Keratinocyte (primary cell): ENCODE results near the gene SLC12A5. TPM values are rescaled to one million over a fixed set of nuclear protein-coding genes. Genes with fewer than 3 reads are reported as not detected.

Experiments
- DNase-seq: peaks from one replicate; pipeline ENCODE4 v3.0.0-alpha.2; 2011; ENCODE audit warnings: low read depth, missing footprints, low spot score
- FAIRE-seq: peaks from 2 replicates; lab custom pipeline; 2011; peaks lifted over from hg19 to GRCh38; lab: Jason Lieb, UNC
- H2AFZ ChIP-seq: 2 replicates; pipeline ENCODE4 v1.6.0; 2012; ENCODE audit warnings: low read length, control low read depth, inconsistent platforms; ENCODE audit not compliant: control insufficient read depth
- H3K27ac ChIP-seq: 2 replicates; pipeline ENCODE4 v1.5.1; 2011; ENCODE audit warnings: low read length; ENCODE audit not compliant: control insufficient read depth, insufficient read depth
- H3K27me3 ChIP-seq: 3 replicates; pipeline ENCODE4 v1.6.0; 2011; ENCODE audit warnings: low read length; ENCODE audit not compliant: control insufficient read depth, insufficient read depth; ENCODE audit errors: extremely low read depth
- H3K36me3 ChIP-seq, 2 experiments: 2 replicates in 1 of 2; 3 replicates in 1 of 2; pipeline ENCODE4 v1.5.1; 2011; ENCODE audit warnings: low read length in 2 of 2, mild to moderate bottlenecking in 1 of 2; ENCODE audit not compliant: control insufficient read depth in 2 of 2, insufficient read depth in 2 of 2; ENCODE audit errors: extremely low read depth in 1 of 2
- H3K4me1 ChIP-seq: 3 replicates; pipeline ENCODE4 v1.5.1; 2011; ENCODE audit warnings: low read length; ENCODE audit not compliant: control insufficient read depth, insufficient read depth; ENCODE audit errors: extremely low read depth
- H3K4me2 ChIP-seq: 3 replicates; pipeline ENCODE4 v1.6.0; 2011; ENCODE audit warnings: low read depth, low read length; ENCODE audit not compliant: control insufficient read depth, insufficient read depth; ENCODE audit errors: extremely low read depth
- H3K4me3 ChIP-seq, 3 experiments: fragments of 200-600 bp in 1 of 3; sonication (generic) in 1 of 3; 2 replicates in 2 of 3; 3 replicates in 1 of 3; pipeline ENCODE4 v1.5.1; 2011 to 2016; ENCODE audit warnings: low read length in 3 of 3, mild to moderate bottlenecking in 3 of 3, control low read depth in 2 of 3, inconsistent platforms in 1 of 3, low read depth in 1 of 3, mixed read lengths in 1 of 3, mixed run types in 1 of 3, moderate library complexity in 1 of 3; ENCODE audit not compliant: control insufficient read depth in 2 of 3, insufficient read depth in 2 of 3; ENCODE audit errors: extremely low read depth in 1 of 3
- H3K79me2 ChIP-seq: 2 replicates; pipeline ENCODE4 v1.6.0; 2012; ENCODE audit warnings: low read length; ENCODE audit not compliant: control insufficient read depth, insufficient read depth
- H3K9ac ChIP-seq: 3 replicates; pipeline ENCODE4 v1.6.0; 2011; ENCODE audit warnings: low read length; ENCODE audit not compliant: control insufficient read depth, insufficient read depth; ENCODE audit errors: extremely low read depth
- H3K9me1 ChIP-seq: 3 replicates; pipeline ENCODE4 v1.6.0; 2011; ENCODE audit warnings: low read length; ENCODE audit not compliant: control insufficient read depth, insufficient read depth; ENCODE audit errors: extremely low read depth
- H3K9me3 ChIP-seq: 2 replicates; pipeline ENCODE4 v1.5.1; 2012; ENCODE audit warnings: low read depth, low read length; ENCODE audit not compliant: control insufficient read depth
- H4K20me1 ChIP-seq: 3 replicates; pipeline ENCODE4 v1.6.0; 2011; ENCODE audit warnings: low read length; ENCODE audit not compliant: control insufficient read depth, insufficient read depth; ENCODE audit errors: extremely low read depth
- EZH2 ChIP-seq: IDR thresholded peaks from one replicate; pipeline ENCODE4 v1.6.1; 2012; ENCODE audit warnings: inconsistent platforms, mild to moderate bottlenecking, low read length, moderate library complexity
- dilution Hi-C: fragments of 300-500 bp; cut with MboI; formaldehyde crosslinking; loops from one replicate; pipeline ENCODE4 v1.7.0; 2020; ENCODE audit warnings: low sequenced_read_pairs; ENCODE audit not compliant: extremely low pct_ligation_motif_present
- polyA plus RNA-seq, 5 experiments: library from polyadenylated mRNA; depleted of rRNA in 3 of 5; stranded (reverse) in 3 of 5; stranded (forward) in 1 of 5; unstranded in 1 of 5; fragments of >200 nt; gene quantifications; 1 replicate in 1 of 5; 2 replicates in 3 of 5; 3 replicates in 1 of 5; pipeline versions ENCODE4 v1.2.1 to v1.2.3, GENCODE V29; 2011 to 2012; ENCODE audit warnings: missing spikeins in 2 of 5, low read depth in 1 of 5, low replicate concordance in 1 of 5
- TF ChIP-seq, protein P1 (sequence below), 3 experiments: IDR thresholded peaks in 1 of 3; conservative IDR thresholded peaks in 1 of 3; optimal IDR thresholded peaks in 1 of 3; 2 replicates in 2 of 3; 3 replicates in 1 of 3; pipeline versions ENCODE3 to v1.5.1; 2011; ENCODE audit warnings: low read length in 3 of 3, mild to moderate bottlenecking in 3 of 3, moderate library complexity in 2 of 3, control low read depth in 1 of 3, inconsistent platforms in 1 of 3; ENCODE audit not compliant: insufficient read depth in 2 of 3; ENCODE audit errors: extremely low read depth in 1 of 3

The SLC12A5 gene
- polyA plus RNA-seq, 1 donor (not counting 4 experiments of a cell fraction or from before 2014, with no cell fraction given): not detected

DNA sequence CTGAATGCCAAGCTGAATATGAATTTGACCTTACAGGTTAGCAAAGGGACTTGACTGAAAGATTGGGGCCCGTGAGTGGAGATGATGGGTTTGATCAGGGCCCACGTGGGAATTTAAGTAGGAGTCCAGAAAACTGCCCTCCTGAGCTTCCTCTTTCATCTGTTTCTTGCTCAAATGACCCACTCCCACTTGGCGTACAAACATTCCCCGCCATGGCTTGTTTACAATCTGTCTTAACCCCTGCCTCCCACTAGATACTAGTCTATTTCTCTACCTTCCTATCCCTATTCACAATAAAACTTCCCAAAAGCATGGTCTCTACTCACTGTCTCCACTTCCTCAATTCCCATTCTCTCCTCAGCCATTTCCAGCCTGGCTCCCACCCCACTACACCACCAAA, 10.9 kb upstream of the SLC12A5 start:
- no peak for DNase-seq
- TF ChIP-seq, protein P1, sequence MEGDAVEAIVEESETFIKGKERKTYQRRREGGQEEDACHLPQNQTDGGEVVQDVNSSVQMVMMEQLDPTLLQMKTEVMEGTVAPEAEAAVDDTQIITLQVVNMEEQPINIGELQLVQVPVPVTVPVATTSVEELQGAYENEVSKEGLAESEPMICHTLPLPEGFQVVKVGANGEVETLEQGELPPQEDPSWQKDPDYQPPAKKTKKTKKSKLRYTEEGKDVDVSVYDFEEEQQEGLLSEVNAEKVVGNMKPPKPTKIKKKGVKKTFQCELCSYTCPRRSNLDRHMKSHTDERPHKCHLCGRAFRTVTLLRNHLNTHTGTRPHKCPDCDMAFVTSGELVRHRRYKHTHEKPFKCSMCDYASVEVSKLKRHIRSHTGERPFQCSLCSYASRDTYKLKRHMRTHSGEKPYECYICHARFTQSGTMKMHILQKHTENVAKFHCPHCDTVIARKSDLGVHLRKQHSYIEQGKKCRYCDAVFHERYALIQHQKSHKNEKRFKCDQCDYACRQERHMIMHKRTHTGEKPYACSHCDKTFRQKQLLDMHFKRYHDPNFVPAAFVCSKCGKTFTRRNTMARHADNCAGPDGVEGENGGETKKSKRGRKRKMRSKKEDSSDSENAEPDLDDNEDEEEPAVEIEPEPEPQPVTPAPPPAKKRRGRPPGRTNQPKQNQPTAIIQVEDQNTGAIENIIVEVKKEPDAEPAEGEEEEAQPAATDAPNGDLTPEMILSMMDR (optimal IDR thresholded peaks at IDR 0.05 in 1 of 3, IDR thresholded peaks at IDR 0.05 in 1 of 3, conservative IDR thresholded peaks at IDR 0.05 in 1 of 3; ENCODE audit: extremely low read depth in 1 of 3, insufficient read depth in 2 of 3, low read length in 3 of 3): no peak
- TF ChIP-seq EZH2: no peak
- H3K79me2 ChIP-seq: no peaks in the 10 kb centered on the region
- no peak for FAIRE-seq
- peaks cover 3% of the 10 kb centered on the region for H3K27me3 ChIP-seq
- peaks cover 5% of the 10 kb centered on the region for H3K4me1 ChIP-seq
- H3K27ac ChIP-seq: no peak overlapping the region
- no peak overlapping the region for H3K4me2 ChIP-seq
- H4K20me1 ChIP-seq: no peaks in the 10 kb centered on the region
- H3K9me1 ChIP-seq: no peaks in the 10 kb centered on the region
- dilution Hi-C loops: no loop called here
- H3K4me3 ChIP-seq: no peak overlapping the region
- no peak overlapping the region for H3K9ac ChIP-seq
- no peak overlapping the region for H2AFZ ChIP-seq
- no peaks in the 10 kb centered on the region for H3K9me3 ChIP-seq
- no peaks in the 10 kb centered on the region for H3K36me3 ChIP-seq

DNA sequence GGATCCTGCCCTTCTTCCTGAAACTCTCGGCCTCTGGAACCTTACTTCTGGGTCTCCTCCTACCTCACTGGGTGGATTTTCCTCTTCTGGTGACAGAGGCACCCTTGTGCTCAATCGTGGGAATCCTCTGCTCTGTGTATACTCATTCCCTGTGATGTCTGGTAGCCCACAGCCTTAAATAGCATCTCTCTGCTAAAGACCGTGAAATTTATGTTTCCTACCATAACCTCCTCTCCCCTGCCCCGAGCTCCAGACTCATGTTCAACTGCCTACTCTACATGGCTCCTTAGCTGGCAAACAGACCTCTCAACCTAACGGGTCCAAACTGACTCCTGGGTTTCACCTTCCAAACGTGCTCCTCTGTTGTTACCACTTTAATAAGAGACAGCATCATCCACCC, 10.4 kb upstream of the SLC12A5 start:
- Histone ChIP-seq H3K79me2 (no peaks in the 10 kb centered on the region), H3K4me1 (peaks cover 5% of the 10 kb centered on the region), H4K20me1 (no peaks in the 10 kb centered on the region), H3K9ac (no peak overlapping the region), H3K36me3 (no peaks in the 10 kb centered on the region), H3K27ac (no peak overlapping the region), H3K9me3 (no peaks in the 10 kb centered on the region), H2AFZ (no peak overlapping the region), H3K9me1 (no peaks in the 10 kb centered on the region), H3K27me3 (peaks cover 4% of the 10 kb centered on the region), H3K4me2 (no peak overlapping the region), H3K4me3 (no peak overlapping the region)
- TF ChIP-seq, protein P1 (optimal IDR thresholded peaks at IDR 0.05 in 1 of 3, IDR thresholded peaks at IDR 0.05 in 1 of 3, conservative IDR thresholded peaks at IDR 0.05 in 1 of 3; ENCODE audit: extremely low read depth in 1 of 3, insufficient read depth in 2 of 3, low read length in 3 of 3): no peak
- no peak for TF ChIP-seq EZH2
- DNase-seq (no peak), FAIRE-seq (no peak)
- dilution Hi-C loops: no loop called here
